HepG2 (cell line): ENCODE results near the gene RBM12. TPM values are rescaled to one million over a fixed set of nuclear protein-coding genes. Genes with fewer than 3 reads are reported as not detected.

Experiments used
- GABPA ChIP-seq, 2 experiments: IDR thresholded peaks; 2 replicates each; pipeline ENCODE4 v1.6.1; 2011 to 2016; ENCODE audit warnings: low read depth in 2 of 2, low read length in 1 of 2, missing biosample characterization in 1 of 2, missing genetic modification characterization in 1 of 2
- GTF3A ChIP-seq: sonication (generic); formaldehyde crosslinking; conservative IDR thresholded peaks from 2 replicates; pipeline ENCODE4 v1.4.0; 2020; ENCODE audit warnings: mild to moderate bottlenecking, missing genetic modification reagents
- KAT2B ChIP-seq: fragments of 150-350 bp; IDR thresholded peaks from 2 replicates; pipeline ENCODE4 v1.6.1; 2014; ENCODE audit warnings: low read depth, low read length, borderline replicate concordance
- MAFK ChIP-seq, 2 experiments: IDR thresholded peaks in 1 of 2; conservative IDR thresholded peaks in 1 of 2; 2 replicates each; pipeline ENCODE4 v1.6.1; 2011; ENCODE audit warnings: improper control_type of control experiment in 2 of 2, low read length in 2 of 2
- MATR3 ChIP-seq: sonication (generic); formaldehyde crosslinking; IDR thresholded peaks from 2 replicates; pipeline ENCODE4 v1.4.0; 2020; ENCODE audit warnings: missing genetic modification reagents
- PRDM4 ChIP-seq: sonication (generic); formaldehyde crosslinking; IDR thresholded peaks from 2 replicates; pipeline ENCODE4 v1.9.0; 2021; ENCODE audit warnings: missing genetic modification reagents, borderline replicate concordance
- SALL2 ChIP-seq: sonication (generic); formaldehyde crosslinking; IDR thresholded peaks from 2 replicates; pipeline ENCODE4 v1.8.1; 2023; ENCODE audit warnings: mild to moderate bottlenecking, missing genetic modification reagents, inconsistent platforms
- SAP130 ChIP-seq: IDR thresholded peaks from 2 replicates; pipeline ENCODE4 v1.6.1; 2016; ENCODE audit warnings: low read depth
- SP1 ChIP-seq, 2 experiments: fragments of 450-650 bp in 1 of 2; sonication (generic) in 1 of 2; formaldehyde crosslinking in 1 of 2; IDR thresholded peaks; 2 replicates each; pipeline versions ENCODE4 v1.4.0 to v1.6.1; 2016 to 2020; ENCODE audit warnings: missing genetic modification reagents in 1 of 2
- STAT5B ChIP-seq: sonication (generic); formaldehyde crosslinking; IDR thresholded peaks from 2 replicates; pipeline ENCODE4 v1.4.0; 2020; ENCODE audit warnings: missing genetic modification reagents
- TFAP4 ChIP-seq: sonication (generic); IDR thresholded peaks from 2 replicates; pipeline ENCODE4 v1.6.1; 2016; ENCODE audit warnings: low read depth, borderline replicate concordance
- WIZ ChIP-seq: sonication (generic); formaldehyde crosslinking; IDR thresholded peaks from 2 replicates; pipeline ENCODE4 v1.5.1; 2020; ENCODE audit warnings: mild to moderate bottlenecking, missing genetic modification reagents
- ZNF234 ChIP-seq: sonication (generic); formaldehyde crosslinking; conservative IDR thresholded peaks from 2 replicates; pipeline ENCODE4 v1.5.1; 2020; ENCODE audit warnings: mild to moderate bottlenecking, missing genetic modification reagents
- ZNF30 ChIP-seq: sonication (generic); formaldehyde crosslinking; IDR thresholded peaks from 2 replicates; pipeline ENCODE4 v1.5.0; 2020; ENCODE audit warnings: mild to moderate bottlenecking, missing genetic modification reagents
- ZNF644 ChIP-seq: IDR thresholded peaks from 2 replicates; pipeline ENCODE4 v1.6.1; 2016; ENCODE audit warnings: low read depth
- ZNF670 ChIP-seq: sonication (generic); formaldehyde crosslinking; IDR thresholded peaks from 2 replicates; pipeline ENCODE4 v1.8.0; 2022; ENCODE audit warnings: mild to moderate bottlenecking, missing genetic modification reagents, borderline replicate concordance
- polyA plus RNA-seq, 8 experiments: library from polyadenylated mRNA; depleted of rRNA in 3 of 8; stranded (reverse) in 7 of 8; unstranded in 1 of 8; fragments of >200 nt; fragmentation: Illumina TruSeq in 4 of 8; extraction: Trizol in 4 of 8; gene quantifications; 2 replicates each; pipeline versions ENCODE4 v1.2.1 to v1.2.3, GENCODE V29; 2011 to 2016; ENCODE audit warnings: low read depth in 4 of 8, missing spikeins in 1 of 8, mixed read lengths in 1 of 8; ENCODE audit not compliant: insufficient read depth in 1 of 8
- total RNA-seq, 5 experiments: library from RNA; depleted of rRNA; stranded (reverse); fragments of >200 nt; fragmentation: Illumina TruSeq; extraction: Trizol; gene quantifications; 2 replicates each; pipeline ENCODE4 v1.2.3, GENCODE V29; 2016; ENCODE audit warnings: low read depth in 1 of 5
- TF ChIP-seq, protein P1 (sequence below): sonication (generic); formaldehyde crosslinking; IDR thresholded peaks from 2 replicates; pipeline ENCODE4 v1.5.1; 2020; ENCODE audit warnings: mild to moderate bottlenecking, missing genetic modification reagents, moderate library complexity
- TF ChIP-seq, protein P2 (sequence below): sonication (generic); formaldehyde crosslinking; IDR thresholded peaks from 2 replicates; pipeline ENCODE4 v1.4.0; 2020; ENCODE audit warnings: missing genetic modification reagents, mild to moderate bottlenecking, borderline replicate concordance

The RBM12 gene
- total and polyA plus RNA-seq, 2 of the 13 experiments (the other 11 are each of a cell fraction or from before 2014, with no cell fraction given): 97.9 to 104 TPM

DNA sequence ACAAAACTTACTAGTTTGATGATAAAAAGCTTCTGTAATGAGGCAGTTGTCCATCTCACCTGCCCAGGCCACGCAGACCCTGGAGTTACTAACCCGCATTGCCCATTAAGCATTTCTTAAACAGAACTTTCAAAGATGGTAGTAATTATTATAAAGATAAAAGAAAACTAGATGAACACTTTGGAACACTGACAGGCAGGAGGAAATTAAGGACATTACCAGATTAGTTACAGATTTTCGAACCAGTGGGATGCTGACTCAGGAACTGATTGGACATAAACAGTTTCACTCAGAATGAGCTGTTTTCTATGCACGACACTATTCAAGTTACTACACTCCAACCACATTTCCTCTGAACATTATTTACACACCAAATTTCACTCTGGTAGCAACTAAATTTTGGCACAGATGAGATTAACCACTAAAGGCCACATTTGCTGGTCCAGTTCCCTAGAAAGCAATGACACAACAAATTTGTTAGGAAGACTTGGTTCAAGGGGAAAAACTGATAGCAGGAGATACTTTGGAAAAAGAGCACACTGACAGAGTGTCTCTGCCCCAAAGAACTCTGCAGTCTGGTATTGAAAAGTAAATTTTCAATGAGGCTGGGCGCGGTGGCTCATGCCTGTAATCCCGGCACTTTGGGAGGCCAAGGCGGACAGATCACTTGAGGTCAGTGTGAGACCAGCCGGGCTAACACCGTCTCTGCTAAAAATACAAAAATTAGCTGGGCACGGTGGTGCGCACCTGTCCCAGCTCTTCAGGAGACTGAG, 37.5 kb upstream of the RBM12 start (continued):
- TF ChIP-seq TFAP4 (no peak), ZNF644 (CRISPR knock-in tag) (no peak), GABPA (IDR thresholded peaks at IDR 0.05; ENCODE audit: low read depth, low read length) (no peak), GABPA (CRISPR knock-in tag; IDR thresholded peaks at IDR 0.05; ENCODE audit: low read depth) (no peak), SP1 (IDR thresholded peaks at IDR 0.05) (no peak), SP1 (CRISPR knock-in tag; IDR thresholded peaks at IDR 0.05) (no peak), GTF3A (CRISPR knock-in tag) (no peak), MAFK (conservative IDR thresholded peaks at IDR 0.05 in 1 of 2, IDR thresholded peaks at IDR 0.05 in 1 of 2; ENCODE audit: low read length in 2 of 2) (peak; percentile 81), ZNF30 (CRISPR knock-in tag) (no peak), PRDM4 (CRISPR knock-in tag) (no peak), MATR3 (CRISPR knock-in tag) (no peak), ZNF234 (CRISPR knock-in tag) (no peak), SAP130 (CRISPR knock-in tag) (no peak), SALL2 (peak; percentile 14; the same call in 1 of the 2 replicates), KAT2B (no peak), ZNF670 (CRISPR knock-in tag) (no peak), STAT5B (CRISPR knock-in tag) (no peak), WIZ (CRISPR knock-in tag) (no peak)
- TF ChIP-seq, protein P1, sequence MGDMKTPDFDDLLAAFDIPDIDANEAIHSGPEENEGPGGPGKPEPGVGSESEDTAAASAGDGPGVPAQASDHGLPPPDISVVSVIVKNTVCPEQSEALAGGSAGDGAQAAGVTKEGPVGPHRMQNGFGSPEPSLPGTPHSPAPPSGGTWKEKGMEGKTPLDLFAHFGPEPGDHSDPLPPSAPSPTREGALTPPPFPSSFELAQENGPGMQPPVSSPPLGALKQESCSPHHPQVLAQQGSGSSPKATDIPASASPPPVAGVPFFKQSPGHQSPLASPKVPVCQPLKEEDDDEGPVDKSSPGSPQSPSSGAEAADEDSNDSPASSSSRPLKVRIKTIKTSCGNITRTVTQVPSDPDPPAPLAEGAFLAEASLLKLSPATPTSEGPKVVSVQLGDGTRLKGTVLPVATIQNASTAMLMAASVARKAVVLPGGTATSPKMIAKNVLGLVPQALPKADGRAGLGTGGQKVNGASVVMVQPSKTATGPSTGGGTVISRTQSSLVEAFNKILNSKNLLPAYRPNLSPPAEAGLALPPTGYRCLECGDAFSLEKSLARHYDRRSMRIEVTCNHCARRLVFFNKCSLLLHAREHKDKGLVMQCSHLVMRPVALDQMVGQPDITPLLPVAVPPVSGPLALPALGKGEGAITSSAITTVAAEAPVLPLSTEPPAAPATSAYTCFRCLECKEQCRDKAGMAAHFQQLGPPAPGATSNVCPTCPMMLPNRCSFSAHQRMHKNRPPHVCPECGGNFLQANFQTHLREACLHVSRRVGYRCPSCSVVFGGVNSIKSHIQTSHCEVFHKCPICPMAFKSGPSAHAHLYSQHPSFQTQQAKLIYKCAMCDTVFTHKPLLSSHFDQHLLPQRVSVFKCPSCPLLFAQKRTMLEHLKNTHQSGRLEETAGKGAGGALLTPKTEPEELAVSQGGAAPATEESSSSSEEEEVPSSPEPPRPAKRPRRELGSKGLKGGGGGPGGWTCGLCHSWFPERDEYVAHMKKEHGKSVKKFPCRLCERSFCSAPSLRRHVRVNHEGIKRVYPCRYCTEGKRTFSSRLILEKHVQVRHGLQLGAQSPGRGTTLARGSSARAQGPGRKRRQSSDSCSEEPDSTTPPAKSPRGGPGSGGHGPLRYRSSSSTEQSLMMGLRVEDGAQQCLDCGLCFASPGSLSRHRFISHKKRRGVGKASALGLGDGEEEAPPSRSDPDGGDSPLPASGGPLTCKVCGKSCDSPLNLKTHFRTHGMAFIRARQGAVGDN (CRISPR knock-in tag): peak; percentile 37; the same call in 1 of the 2 replicates
- TF ChIP-seq, protein P2, sequence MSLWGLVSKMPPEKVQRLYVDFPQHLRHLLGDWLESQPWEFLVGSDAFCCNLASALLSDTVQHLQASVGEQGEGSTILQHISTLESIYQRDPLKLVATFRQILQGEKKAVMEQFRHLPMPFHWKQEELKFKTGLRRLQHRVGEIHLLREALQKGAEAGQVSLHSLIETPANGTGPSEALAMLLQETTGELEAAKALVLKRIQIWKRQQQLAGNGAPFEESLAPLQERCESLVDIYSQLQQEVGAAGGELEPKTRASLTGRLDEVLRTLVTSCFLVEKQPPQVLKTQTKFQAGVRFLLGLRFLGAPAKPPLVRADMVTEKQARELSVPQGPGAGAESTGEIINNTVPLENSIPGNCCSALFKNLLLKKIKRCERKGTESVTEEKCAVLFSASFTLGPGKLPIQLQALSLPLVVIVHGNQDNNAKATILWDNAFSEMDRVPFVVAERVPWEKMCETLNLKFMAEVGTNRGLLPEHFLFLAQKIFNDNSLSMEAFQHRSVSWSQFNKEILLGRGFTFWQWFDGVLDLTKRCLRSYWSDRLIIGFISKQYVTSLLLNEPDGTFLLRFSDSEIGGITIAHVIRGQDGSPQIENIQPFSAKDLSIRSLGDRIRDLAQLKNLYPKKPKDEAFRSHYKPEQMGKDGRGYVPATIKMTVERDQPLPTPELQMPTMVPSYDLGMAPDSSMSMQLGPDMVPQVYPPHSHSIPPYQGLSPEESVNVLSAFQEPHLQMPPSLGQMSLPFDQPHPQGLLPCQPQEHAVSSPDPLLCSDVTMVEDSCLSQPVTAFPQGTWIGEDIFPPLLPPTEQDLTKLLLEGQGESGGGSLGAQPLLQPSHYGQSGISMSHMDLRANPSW (CRISPR knock-in tag): no peak
